Measurements from ENCODE around the gene PPM1N. TPM values are rescaled to one million over a fixed set of nuclear protein-coding genes. Genes with fewer than 3 reads are reported as not detected.

PPM1N gene
- total and polyA plus RNA-seq, 9 donors, result 0.21 to 1.7 (median 0.89) TPM; not detected in 1

DNA sequence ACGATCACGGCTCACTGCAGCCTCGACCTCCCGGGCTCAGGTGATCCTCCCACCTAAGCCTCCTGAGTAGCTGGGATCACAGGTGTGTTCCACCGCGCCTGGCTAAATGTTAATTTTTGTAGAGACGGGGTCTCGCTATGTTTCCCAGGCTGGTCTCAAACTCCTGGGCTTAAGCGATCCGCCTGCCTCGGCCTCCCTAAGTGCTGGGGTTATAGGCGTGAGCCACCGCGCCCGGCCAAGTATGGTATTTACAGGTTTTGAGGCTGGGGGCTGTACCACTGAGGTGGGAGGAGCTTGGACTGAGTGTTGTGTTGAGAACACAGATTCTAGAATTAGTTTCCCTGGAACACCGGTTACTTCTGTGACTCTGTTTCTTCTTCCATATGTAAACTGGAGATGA is 452 bp upstream of the PPM1N start:
- peaks cover 3% of the 10 kb centered on the region for H3K27me3 ChIP-seq
- TF ChIP-seq POLR2A (IDR thresholded peaks at IDR 0.05) (no peak), EP300 (IDR thresholded peaks at IDR 0.05) (no peak)
- TF ChIP-seq, protein P1, sequence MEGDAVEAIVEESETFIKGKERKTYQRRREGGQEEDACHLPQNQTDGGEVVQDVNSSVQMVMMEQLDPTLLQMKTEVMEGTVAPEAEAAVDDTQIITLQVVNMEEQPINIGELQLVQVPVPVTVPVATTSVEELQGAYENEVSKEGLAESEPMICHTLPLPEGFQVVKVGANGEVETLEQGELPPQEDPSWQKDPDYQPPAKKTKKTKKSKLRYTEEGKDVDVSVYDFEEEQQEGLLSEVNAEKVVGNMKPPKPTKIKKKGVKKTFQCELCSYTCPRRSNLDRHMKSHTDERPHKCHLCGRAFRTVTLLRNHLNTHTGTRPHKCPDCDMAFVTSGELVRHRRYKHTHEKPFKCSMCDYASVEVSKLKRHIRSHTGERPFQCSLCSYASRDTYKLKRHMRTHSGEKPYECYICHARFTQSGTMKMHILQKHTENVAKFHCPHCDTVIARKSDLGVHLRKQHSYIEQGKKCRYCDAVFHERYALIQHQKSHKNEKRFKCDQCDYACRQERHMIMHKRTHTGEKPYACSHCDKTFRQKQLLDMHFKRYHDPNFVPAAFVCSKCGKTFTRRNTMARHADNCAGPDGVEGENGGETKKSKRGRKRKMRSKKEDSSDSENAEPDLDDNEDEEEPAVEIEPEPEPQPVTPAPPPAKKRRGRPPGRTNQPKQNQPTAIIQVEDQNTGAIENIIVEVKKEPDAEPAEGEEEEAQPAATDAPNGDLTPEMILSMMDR (IDR thresholded peaks at IDR 0.05), result no peak
- intact Hi-C loops (cut with DNase I), result no loop called here
- no peak overlapping the region for H3K4me3 ChIP-seq
- no peaks in the 10 kb centered on the region for H3K9me3 ChIP-seq
- H3K4me1 ChIP-seq (ENCODE audit: insufficient read depth), result peaks cover 9% of the 10 kb centered on the region
- 10 to 26% (median 19%) methylated on average over 16 of the region's 16 CpGs for WGBS, 3 donors
- H3K27ac ChIP-seq, result no peak overlapping the region
- H3K36me3 ChIP-seq, result no peaks in the 10 kb centered on the region
- no peak for DNase-seq

DNA sequence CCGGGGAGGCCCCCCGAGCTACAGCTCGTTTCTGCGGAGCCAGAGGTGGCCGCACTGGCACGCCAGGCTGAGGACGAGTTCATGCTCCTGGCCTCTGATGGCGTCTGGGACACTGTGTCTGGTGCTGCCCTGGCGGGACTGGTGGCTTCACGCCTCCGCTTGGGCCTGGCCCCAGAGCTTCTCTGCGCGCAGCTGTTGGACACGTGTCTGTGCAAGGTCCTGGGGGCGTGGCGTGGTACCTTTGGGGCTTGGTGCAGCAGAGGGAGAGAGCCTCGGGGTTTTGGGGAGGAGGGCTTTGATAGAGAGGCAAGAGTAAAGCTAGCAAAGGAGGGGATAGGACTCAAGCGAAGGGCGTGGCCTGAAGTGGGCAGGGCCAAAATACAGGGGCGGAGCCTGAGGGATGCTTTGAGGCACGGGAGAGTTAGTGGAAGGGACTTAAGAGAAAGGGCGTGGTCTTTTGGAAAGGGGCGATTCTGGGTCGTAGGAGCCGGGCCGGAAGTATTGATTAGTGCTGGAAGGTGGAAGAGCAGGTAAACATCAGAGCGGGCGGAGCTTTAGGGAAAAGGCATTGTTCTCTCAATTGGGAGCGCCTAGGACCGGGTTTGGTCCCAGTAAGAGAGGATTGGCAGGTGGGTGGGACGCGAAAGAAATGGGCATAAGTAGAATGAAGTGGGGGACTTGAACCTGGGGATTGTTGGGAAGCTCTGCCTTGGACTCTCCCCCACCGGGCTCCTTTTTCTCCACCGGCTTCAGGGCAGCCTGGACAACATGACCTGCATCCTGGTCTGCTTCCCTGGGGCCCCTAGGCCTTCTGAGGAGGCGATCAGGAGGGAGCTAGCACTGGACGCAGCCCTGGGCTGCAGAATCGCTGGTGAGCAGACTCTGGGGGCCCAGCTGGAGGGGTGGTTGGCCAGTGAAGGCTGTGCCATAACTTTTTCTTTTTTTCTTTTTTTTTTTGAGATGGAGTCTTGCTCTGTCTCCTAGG is 1.2 kb downstream of the PPM1N start:
- intact Hi-C loops (cut with DNase I), result no loop called here
- peak in 1 of 5 donors; percentile 33 for DNase-seq
- Histone ChIP-seq H3K27ac (no peak overlapping the region), H3K9me3 (no peaks in the 10 kb centered on the region), H3K36me3 (no peaks in the 10 kb centered on the region), H3K27me3 (peaks cover 3% of the 10 kb centered on the region), H3K4me1 (ENCODE audit: insufficient read depth) (peaks cover 7% of the 10 kb centered on the region), H3K4me3 (no peak overlapping the region)
- WGBS, 3 donors, result 4 to 8% (median 7%) methylated on average over 34 to 37 of the region's 37 CpGs
- TF ChIP-seq EP300 (IDR thresholded peaks at IDR 0.05), result no peak
- TF ChIP-seq POLR2A (IDR thresholded peaks at IDR 0.05), result no peak
- TF ChIP-seq, protein P1 (IDR thresholded peaks at IDR 0.05), result no peak

DNA sequence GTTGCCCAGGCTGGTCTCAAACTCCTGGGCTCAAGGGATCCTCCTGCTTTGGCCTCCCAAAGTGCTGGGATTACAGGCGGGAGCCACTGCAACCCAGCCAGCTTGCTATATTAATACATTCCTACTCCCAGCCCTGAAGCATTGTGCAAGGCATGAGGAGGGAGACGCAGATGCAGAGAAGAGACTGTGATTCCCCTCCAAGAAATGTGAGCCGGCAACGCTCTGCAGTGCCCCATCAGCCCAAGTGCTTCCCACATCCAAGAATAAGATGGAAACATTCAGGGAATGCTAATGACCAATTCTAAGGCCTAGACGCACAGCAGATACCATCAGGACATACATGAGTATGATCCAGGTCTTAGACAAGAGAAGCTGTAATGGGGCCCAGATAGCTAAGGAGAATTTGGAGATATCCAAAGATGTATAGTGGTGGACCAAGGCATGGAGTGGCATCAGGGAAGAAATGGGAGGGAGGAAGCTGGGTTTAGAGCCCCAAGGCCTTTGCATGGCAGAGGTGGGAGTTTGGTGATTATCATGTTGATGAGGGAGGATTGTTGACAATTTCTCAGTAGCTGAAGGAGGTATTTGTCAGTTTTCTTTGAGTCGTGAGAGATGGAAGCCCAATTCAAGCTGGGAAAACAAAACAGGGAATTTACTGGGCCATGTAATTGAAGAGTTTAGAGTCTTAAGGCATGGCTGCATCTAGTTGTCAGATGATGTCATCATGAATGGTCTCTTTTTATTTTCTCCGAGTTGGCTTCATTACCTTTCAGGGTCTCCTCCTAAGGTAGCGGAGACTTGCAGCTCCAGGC is 2.9 kb downstream of the PPM1N start:
- H3K27me3 ChIP-seq, result no peaks in the 10 kb centered on the region
- H3K27ac ChIP-seq, result no peak overlapping the region
- TF ChIP-seq POLR2A (IDR thresholded peaks at IDR 0.05), result no peak
- no peak for TF ChIP-seq EP300 (IDR thresholded peaks at IDR 0.05)
- TF ChIP-seq, protein P1 (IDR thresholded peaks at IDR 0.05), result no peak
- peaks cover 7% of the 10 kb centered on the region for H3K4me1 ChIP-seq (ENCODE audit: insufficient read depth)
- H3K9me3 ChIP-seq, result no peaks in the 10 kb centered on the region
- no peak for DNase-seq
- intact Hi-C loops (cut with DNase I), result no loop called here
- H3K4me3 ChIP-seq, result no peak overlapping the region
- H3K36me3 ChIP-seq, result no peaks in the 10 kb centered on the region
- 76 to 82% (median 81%) methylated on average over 8 of the region's 8 CpGs for WGBS, 3 donors

DNA sequence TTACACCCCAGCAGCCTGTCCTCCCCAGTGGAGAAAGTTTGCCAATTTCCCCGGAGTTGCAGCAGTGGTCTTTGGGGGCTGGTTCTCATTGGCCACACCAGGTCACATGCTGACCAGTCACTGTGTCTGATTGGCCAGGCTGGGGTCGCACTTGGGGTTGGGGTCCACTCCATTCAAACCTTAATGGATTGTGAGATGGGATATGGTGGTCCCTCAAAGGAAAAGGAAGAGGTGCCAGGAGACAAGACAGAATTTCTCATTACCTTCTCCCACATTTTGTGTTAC is 3.4 kb downstream of the PPM1N start:
- no peaks in the 10 kb centered on the region for H3K36me3 ChIP-seq
- intact Hi-C loops (cut with DNase I), result no loop called here
- no peak overlapping the region for H3K4me3 ChIP-seq
- no peaks in the 10 kb centered on the region for H3K27me3 ChIP-seq
- 45 to 59% (median 57%) methylated on average over 2 of the region's 2 CpGs for WGBS, 3 donors
- peaks cover 7% of the 10 kb centered on the region for H3K4me1 ChIP-seq (ENCODE audit: insufficient read depth)
- no peak for TF ChIP-seq EP300 (IDR thresholded peaks at IDR 0.05)
- TF ChIP-seq, protein P1 (IDR thresholded peaks at IDR 0.05), result no peak
- no peak for TF ChIP-seq POLR2A (IDR thresholded peaks at IDR 0.05)
- no peak overlapping the region for H3K27ac ChIP-seq
- no peak for DNase-seq
- H3K9me3 ChIP-seq, result no peaks in the 10 kb centered on the region

Measured in ovary (tissue), 9 donors.